Kidney (tissue), 14 donors: Measurements from ENCODE around the gene RASGRF1. TPM values are rescaled to one million over a fixed set of nuclear protein-coding genes. Genes with fewer than 3 reads are reported as not detected.

Source experiments
- DNase-seq, 5 donors: peaks; one replicate each; pipeline ENCODE4 v3.0.0-alpha.2; 2013 to 2020
- FAIRE-seq: peaks from 2 replicates; lab custom pipeline; 2012; peaks lifted over from hg19 to GRCh38; lab: Jason Lieb, UNC
- H3K27ac ChIP-seq, 2 donors: one replicate each; pipeline ENCODE4 v1.7.0; 2013; ENCODE audit warnings: low read depth in 2 of 2, low read length in 2 of 2, inconsistent platforms in 1 of 2
- H3K27me3 ChIP-seq: one replicate; pipeline ENCODE4 v1.7.1; 2013; ENCODE audit warnings: low read length, inconsistent platforms; ENCODE audit not compliant: control insufficient read depth, insufficient read depth
- H3K36me3 ChIP-seq, 3 donors: one replicate each; pipeline versions ENCODE4 v1.7.0 to v1.7.1; 2013; ENCODE audit warnings: low read length in 3 of 3, control low read depth in 1 of 3, inconsistent platforms in 1 of 3; ENCODE audit not compliant: insufficient read depth in 3 of 3, control insufficient read depth in 2 of 3
- H3K4me1 ChIP-seq, 3 donors: one replicate each; pipeline versions ENCODE4 v1.7.0 to v1.7.1; 2013; ENCODE audit warnings: low read length in 3 of 3, inconsistent platforms in 1 of 3, low read depth in 1 of 3; ENCODE audit not compliant: control insufficient read depth in 2 of 3, insufficient read depth in 2 of 3
- H3K4me3 ChIP-seq, 3 donors: one replicate each; pipeline versions ENCODE4 v1.7.0 to v1.8.1; 2013; ENCODE audit warnings: low read length in 3 of 3, control low read depth in 1 of 3, inconsistent platforms in 1 of 3
- H3K9ac ChIP-seq, 3 donors: one replicate each; pipeline versions ENCODE4 v1.7.0 to v1.7.1; 2013; ENCODE audit warnings: low read length in 3 of 3, control low read depth in 1 of 3, inconsistent platforms in 1 of 3
- H3K9me3 ChIP-seq, 3 donors: one replicate each; pipeline versions ENCODE4 v1.7.0 to v1.7.1; 2013; ENCODE audit warnings: low read length in 3 of 3, control low read depth in 1 of 3, inconsistent platforms in 1 of 3; ENCODE audit not compliant: control insufficient read depth in 2 of 3, insufficient read depth in 1 of 3
- intact Hi-C: fragments of 100-400 bp; cut with DNase I; formaldehyde crosslinking; loops from one replicate; pipeline ENCODE4 v1.11.1; 2022
- polyA plus RNA-seq: library from polyadenylated mRNA; stranded (reverse); fragments of 350-450 nt; fragmentation: Illumina TruSeq; extraction: RNeasy Lipid Tissue Mini Kit (QIAGEN cat#74804); gene quantifications from one replicate; pipeline ENCODE4 v1.2.3, GENCODE V29; 2014; ENCODE audit warnings: low read depth, low replicate concordance; ENCODE audit not compliant: insufficient read depth
- total RNA-seq: library from RNA; stranded (reverse); fragmentation: NEBNext Ultra II Directional; extraction: Animal tissue kit (Norgen Biotek cat#: 25700); gene quantifications from one replicate; pipeline ENCODE4 v1.2.1, GENCODE V29; 2021
- TF ChIP-seq, protein P1 (sequence below): IDR thresholded peaks from 3 replicates; pipeline ENCODE4 v1.5.1; 2012; ENCODE audit warnings: mild to moderate bottlenecking, moderate library complexity, borderline replicate concordance; ENCODE audit not compliant: insufficient read depth; ENCODE audit errors: extremely low read depth
- donor health status: control.
- donor health status: control.
- donor health status: control.
- donor health status: control.
- donor health status: control.
- donor health status: DM: yes; HTN: yes; CAD: no.
- donor health status: Normal renal cell carcinoma (clear cell type).

The RASGRF1 gene
- total and polyA plus RNA-seq, 2 donors from 2014 or later = 0.98 to 4.2 TPM

DNA sequence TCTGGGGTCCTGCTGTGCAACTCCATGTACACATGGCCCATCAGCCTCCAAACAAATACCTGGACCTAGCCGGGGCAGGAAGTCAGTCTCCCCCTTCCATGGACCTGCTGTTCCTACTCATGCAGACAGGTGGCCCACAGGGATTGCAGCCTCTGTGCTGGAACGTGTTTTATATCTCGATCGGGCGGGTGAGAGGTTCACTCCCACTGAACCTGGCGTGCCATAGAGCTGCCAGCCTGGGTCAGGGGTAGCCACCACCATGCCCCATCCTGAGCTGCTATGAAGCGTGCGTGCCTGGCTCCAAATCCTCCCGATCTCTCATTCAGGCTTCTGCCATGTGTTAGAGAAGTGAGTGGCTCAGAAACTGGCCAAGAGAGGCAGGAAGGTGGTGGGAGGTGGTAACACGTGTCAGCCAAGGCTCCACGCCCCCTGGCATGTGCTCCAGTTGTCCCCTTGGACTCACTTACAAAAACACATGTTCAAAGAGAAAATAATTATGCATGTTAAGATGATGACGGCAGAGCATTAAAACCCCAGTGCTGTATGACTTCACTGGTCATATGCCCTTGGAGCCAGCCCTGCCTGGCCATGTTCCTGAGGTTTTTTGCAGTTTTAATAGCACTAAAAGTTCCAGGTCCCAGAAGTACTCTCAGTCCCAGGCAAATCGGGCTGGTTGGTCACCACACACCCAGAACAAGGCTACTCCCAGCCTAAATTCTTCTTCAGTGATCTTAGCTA is 176.4 kb downstream of the RASGRF1 start:
- no peak for FAIRE-seq
- no peak overlapping the region for H3K9ac ChIP-seq
- no peaks in the 10 kb centered on the region for H3K27me3 ChIP-seq
- peaks cover 3 to 22% (median 9%) of the 10 kb centered on the region in 3 donors for H3K36me3 ChIP-seq
- H3K4me1 ChIP-seq = peaks cover 0 to 25% (median 0%) of the 10 kb centered on the region in 3 donors
- no peak overlapping the region for H3K4me3 ChIP-seq
- intact Hi-C loops = no loop called here
- no peaks in the 10 kb centered on the region for H3K9me3 ChIP-seq
- peak overlapping the region; percentile 49 to 75 for H3K27ac ChIP-seq
- DNase-seq = peak in 1 of 5 donors; percentile 52
- TF ChIP-seq, protein P1, sequence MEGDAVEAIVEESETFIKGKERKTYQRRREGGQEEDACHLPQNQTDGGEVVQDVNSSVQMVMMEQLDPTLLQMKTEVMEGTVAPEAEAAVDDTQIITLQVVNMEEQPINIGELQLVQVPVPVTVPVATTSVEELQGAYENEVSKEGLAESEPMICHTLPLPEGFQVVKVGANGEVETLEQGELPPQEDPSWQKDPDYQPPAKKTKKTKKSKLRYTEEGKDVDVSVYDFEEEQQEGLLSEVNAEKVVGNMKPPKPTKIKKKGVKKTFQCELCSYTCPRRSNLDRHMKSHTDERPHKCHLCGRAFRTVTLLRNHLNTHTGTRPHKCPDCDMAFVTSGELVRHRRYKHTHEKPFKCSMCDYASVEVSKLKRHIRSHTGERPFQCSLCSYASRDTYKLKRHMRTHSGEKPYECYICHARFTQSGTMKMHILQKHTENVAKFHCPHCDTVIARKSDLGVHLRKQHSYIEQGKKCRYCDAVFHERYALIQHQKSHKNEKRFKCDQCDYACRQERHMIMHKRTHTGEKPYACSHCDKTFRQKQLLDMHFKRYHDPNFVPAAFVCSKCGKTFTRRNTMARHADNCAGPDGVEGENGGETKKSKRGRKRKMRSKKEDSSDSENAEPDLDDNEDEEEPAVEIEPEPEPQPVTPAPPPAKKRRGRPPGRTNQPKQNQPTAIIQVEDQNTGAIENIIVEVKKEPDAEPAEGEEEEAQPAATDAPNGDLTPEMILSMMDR = peak; percentile 70

DNA sequence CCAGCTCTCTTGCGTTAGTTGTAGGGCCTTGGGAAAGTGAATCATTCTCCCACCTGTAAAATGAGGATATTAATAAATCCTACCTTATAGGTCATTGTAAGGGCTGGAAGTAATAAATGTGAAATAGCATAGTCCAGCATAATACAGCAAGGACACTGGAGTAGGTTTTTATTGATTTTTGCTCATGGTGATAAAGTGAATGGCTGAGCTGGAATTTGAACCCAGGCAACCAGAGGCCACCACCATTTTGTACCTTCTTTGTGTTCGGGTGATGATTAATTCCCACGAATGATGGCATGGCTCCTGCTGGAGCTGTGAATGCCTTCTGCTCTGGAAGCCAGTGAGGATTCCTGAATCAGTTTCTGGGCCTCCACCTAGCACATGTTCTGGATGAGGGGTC is 177.6 kb downstream of the RASGRF1 start:
- TF ChIP-seq, protein P1 = no peak
- Histone ChIP-seq H3K27me3 (no peaks in the 10 kb centered on the region), H3K9ac (no peak overlapping the region), H3K4me1 (peaks cover 0 to 25% (median 0%) of the 10 kb centered on the region in 3 donors), H3K9me3 (no peaks in the 10 kb centered on the region), H3K4me3 (no peak overlapping the region), H3K27ac (peak overlapping the region; percentile 49 to 54), H3K36me3 (peaks cover 3 to 22% (median 12%) of the 10 kb centered on the region in 3 donors)
- intact Hi-C loops = no loop called here
- no peak for DNase-seq
- no peak for FAIRE-seq

DNA sequence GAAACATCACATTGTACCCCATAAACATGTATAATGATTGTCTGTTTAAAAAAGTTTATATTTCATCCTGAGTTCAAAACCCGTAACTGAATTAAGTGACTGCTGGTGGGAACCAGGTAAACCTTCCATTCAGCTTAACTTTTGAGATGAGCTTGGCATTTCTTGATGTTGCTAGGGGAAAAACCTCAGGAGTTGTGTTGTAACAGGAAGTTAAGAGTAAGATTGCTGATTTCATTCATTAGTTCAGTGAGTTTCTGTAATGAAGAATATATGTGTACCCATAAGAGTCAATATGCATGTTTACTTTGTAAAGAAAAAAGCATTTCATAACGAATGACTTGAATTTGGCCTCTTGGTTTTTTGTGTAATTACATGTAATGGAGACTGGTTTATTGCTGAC is 178.3 kb downstream of the RASGRF1 start:
- TF ChIP-seq, protein P1 = no peak
- intact Hi-C loops = no loop called here
- Histone ChIP-seq H3K4me1 (peaks cover 0 to 25% (median 0%) of the 10 kb centered on the region in 3 donors), H3K27me3 (no peaks in the 10 kb centered on the region), H3K4me3 (no peak overlapping the region), H3K36me3 (peaks cover 4 to 24% (median 15%) of the 10 kb centered on the region in 3 donors), H3K27ac (no peak overlapping the region), H3K9ac (no peak overlapping the region), H3K9me3 (no peaks in the 10 kb centered on the region)
- DNase-seq (no peak), FAIRE-seq (no peak)
